ENCODE measurements around the gene ALPL.

Gene ALPL

DNA sequence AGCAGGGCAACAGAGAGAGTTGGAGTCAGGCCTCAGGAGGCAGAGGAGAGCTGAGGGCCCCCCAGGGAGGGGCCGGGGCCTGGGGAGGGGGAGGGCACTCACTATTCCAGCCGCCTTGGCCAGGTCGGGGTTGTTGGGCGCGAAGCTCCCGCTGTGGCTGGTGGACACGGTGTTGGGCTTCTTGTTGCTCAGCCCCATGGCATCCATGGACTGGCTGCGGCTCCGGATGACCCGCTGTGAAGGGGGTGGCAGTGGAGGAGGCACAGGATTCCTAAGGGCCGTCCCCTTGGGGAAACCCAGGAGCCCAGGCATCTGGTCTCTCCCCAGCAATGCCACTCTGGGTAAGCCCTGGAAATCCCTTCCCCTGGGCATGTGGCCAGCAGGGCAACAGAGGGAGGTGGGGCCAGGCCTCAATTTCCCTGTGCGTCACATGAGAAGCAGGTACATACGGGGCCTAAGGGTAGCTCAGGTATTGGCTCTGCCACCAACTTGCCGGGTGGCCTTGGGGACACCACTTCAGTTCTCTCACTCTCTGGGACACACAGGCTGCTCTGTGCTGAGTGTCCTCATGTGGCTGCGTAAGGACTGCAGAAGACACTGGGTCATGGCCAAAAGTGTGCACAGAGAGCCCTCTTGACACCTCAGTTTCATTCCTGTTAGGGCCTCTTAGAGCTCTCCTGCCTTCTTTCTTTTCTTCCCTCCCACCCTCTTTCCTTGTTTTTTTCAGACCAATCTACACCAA, 96.9 kb downstream of the ALPL start:
- no peaks in the 10 kb centered on the region for H3K36me3 ChIP-seq (ENCODE audit: control insufficient read depth, insufficient read depth, low read length)
- no peaks in the 10 kb centered on the region for H3K4me1 ChIP-seq (ENCODE audit: control insufficient read depth, insufficient read depth, low read length)
- H3K9ac ChIP-seq (ENCODE audit: low read length) = no peak overlapping the region
- H3K4me3 ChIP-seq (ENCODE audit: low read length) = no peak overlapping the region
- no peaks in the 10 kb centered on the region for H3K27me3 ChIP-seq (ENCODE audit: control insufficient read depth, insufficient read depth, low read length)
- H3K27ac ChIP-seq (ENCODE audit: low read depth, low read length) = no peak overlapping the region

DNA sequence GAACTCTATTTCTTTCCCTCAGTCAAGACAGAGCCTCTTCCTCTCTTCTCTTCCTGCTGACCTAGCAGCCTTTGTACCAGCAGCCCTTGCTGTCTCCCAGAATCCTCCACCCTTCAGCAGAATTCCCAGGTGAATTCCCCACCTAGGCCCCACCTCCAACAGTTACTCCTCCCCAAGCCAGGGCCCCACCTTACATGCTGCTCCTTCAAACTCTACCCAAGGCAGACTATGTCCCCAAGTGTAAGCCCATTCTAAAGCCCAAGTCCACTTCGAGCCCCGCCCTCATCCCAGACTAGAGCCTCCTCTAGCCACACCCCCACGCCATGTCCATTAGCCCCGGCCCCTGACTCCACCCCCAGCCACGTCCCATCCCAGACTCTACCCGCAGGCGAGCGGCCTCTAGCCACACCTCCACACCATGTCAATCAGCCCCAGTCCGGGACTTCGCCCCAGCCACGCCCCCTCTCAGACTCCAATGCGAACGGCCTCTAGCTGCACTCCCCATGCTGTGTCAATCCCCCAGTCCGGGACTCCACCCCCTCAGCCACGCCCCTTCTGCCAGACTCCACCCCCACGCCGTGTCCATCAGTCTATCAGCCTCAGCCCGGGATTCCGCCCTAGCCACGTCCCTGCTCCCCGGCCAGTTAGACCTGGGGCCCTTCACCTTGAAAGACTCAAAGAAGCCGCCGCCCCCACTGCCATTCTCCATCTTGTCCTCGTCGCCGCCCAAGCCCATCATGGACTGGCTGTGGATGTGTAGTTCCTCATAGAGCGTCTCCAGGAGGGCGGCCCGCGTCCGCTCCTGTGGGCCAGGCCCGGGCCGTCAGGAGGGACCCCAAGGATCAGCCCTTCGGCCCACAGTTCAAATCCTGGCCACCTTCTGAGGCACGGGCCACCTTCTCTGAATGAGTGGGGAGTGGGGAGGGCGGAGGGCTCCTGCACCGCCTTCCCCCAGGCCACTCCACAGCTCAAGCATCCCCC, 98.6 kb downstream of the ALPL start:
- Histone ChIP-seq H3K9ac (ENCODE audit: low read length) (no peak overlapping the region), H3K36me3 (ENCODE audit: control insufficient read depth, insufficient read depth, low read length) (no peaks in the 10 kb centered on the region), H3K27ac (ENCODE audit: low read depth, low read length) (no peak overlapping the region), H3K27me3 (ENCODE audit: control insufficient read depth, insufficient read depth, low read length) (no peaks in the 10 kb centered on the region), H3K4me3 (ENCODE audit: low read length) (no peak overlapping the region), H3K4me1 (ENCODE audit: control insufficient read depth, insufficient read depth, low read length) (no peaks in the 10 kb centered on the region)

DNA sequence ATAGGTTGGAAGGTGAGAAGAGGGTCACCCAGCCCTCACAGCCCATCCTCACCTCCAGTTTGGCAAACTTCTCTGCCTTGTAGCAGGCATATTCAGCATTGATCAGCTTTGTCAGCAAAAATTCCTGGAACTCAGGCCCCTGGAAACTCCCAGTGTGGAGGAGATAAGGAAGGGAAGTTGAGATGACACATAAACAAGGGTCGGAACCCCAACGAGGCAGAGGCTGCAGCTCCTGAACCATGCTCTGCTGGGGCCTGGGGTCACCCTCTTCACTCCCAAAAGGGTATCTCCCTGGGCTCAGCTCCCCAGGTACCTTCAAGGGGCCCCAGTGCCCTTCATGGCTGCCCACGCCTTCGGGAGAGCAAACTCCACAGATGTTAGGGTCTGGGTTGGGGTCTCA, 99.6 kb downstream of the ALPL start:
- H3K27ac ChIP-seq (ENCODE audit: low read depth, low read length) = no peak overlapping the region
- H3K36me3 ChIP-seq (ENCODE audit: control insufficient read depth, insufficient read depth, low read length) = no peaks in the 10 kb centered on the region
- no peak overlapping the region for H3K9ac ChIP-seq (ENCODE audit: low read length)
- no peaks in the 10 kb centered on the region for H3K27me3 ChIP-seq (ENCODE audit: control insufficient read depth, insufficient read depth, low read length)
- no peaks in the 10 kb centered on the region for H3K4me1 ChIP-seq (ENCODE audit: control insufficient read depth, insufficient read depth, low read length)
- H3K4me3 ChIP-seq (ENCODE audit: low read length) = no peak overlapping the region

DNA sequence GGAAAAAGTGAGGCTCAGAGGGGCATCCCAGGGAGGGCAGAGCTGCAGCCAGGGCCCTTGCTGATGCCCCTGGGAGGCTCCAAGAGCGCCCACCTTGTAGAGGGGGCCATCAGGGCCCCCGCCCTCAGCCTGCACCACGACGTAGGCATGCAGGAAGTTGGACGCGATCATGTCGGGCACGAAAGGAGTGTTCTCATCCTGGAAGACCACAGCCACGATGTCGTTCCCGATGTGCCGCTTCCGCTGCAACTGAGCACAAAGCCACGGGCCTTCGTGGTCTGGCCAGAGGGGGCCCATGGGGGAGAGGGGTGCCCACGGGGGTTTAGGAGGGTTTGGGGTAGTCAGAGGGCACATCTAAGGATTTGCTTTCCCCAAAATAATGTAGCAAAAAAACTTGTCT, 100.8 kb downstream of the ALPL start:
- H3K9ac ChIP-seq (ENCODE audit: low read length) = no peak overlapping the region
- no peaks in the 10 kb centered on the region for H3K4me1 ChIP-seq (ENCODE audit: control insufficient read depth, insufficient read depth, low read length)
- no peak overlapping the region for H3K4me3 ChIP-seq (ENCODE audit: low read length)
- H3K27ac ChIP-seq (ENCODE audit: low read depth, low read length) = no peak overlapping the region
- H3K27me3 ChIP-seq (ENCODE audit: control insufficient read depth, insufficient read depth, low read length) = no peaks in the 10 kb centered on the region
- H3K36me3 ChIP-seq (ENCODE audit: control insufficient read depth, insufficient read depth, low read length) = no peaks in the 10 kb centered on the region

DNA sequence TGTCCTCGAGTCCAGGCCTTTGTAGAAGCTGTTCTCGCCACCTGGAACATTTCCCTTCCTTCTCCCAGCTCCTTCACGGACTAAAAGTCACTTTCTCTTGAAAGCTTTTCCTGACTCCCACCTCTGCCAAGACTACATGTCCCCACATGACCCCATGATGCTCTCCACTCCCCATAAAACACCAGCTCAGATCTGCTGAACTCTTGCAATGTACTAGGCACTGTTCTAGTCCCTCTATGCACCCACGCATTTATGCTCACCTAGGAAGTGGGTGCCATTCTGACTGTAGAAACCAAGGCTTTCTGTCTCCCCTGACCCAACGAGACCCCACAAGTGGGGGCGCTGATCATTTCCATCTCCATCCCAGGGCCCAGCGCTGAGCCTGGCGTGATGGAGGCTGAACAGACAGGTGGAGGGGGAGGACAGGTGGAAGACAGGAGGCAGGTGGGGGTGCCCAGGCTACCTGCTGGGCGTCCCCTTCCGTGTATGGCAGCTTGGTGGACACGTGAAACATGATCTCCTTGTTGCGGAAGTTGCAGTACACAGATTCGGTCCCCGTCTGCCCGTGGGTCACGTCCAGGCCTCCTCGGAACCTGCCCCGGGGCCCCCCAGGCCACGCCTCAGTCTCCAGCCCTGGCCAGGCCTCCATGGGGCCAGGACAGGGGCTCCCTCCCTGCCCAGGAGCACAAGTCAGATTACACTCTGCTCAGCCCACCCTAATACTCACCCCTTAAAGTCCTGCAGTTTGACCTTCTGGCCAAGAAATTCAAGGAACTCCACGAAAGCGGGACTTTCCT, 102.0 kb downstream of the ALPL start:
- Histone ChIP-seq H3K4me3 (ENCODE audit: low read length) (no peak overlapping the region), H3K9ac (ENCODE audit: low read length) (no peak overlapping the region), H3K36me3 (ENCODE audit: control insufficient read depth, insufficient read depth, low read length) (no peaks in the 10 kb centered on the region), H3K27me3 (ENCODE audit: control insufficient read depth, insufficient read depth, low read length) (no peaks in the 10 kb centered on the region), H3K4me1 (ENCODE audit: control insufficient read depth, insufficient read depth, low read length) (no peaks in the 10 kb centered on the region), H3K27ac (ENCODE audit: low read depth, low read length) (no peak overlapping the region)

DNA sequence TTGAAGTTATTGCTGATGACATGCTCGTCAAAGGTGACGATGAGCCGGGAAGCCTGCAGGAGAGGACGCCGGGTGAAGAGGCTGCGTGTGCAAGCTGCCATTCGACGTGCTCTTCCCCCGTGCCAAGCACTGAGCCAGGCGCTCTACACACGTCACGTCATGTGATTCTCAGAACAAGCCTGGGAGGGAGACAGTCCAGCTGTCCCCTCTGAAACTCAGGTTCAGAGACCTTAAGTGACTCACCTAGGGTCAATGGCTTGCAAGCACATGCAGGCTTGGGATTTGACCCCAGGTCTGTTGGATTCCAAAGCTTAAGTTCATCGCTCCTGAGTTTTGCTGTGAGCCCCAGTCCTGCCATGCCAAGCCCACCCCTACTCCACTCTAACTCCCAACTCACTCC, 102.8 kb downstream of the ALPL start:
- Histone ChIP-seq H3K27ac (ENCODE audit: low read depth, low read length) (no peak overlapping the region), H3K36me3 (ENCODE audit: control insufficient read depth, insufficient read depth, low read length) (no peaks in the 10 kb centered on the region), H3K4me1 (ENCODE audit: control insufficient read depth, insufficient read depth, low read length) (no peaks in the 10 kb centered on the region), H3K9ac (ENCODE audit: low read length) (no peak overlapping the region), H3K4me3 (ENCODE audit: low read length) (no peak overlapping the region), H3K27me3 (ENCODE audit: control insufficient read depth, insufficient read depth, low read length) (no peaks in the 10 kb centered on the region)

DNA sequence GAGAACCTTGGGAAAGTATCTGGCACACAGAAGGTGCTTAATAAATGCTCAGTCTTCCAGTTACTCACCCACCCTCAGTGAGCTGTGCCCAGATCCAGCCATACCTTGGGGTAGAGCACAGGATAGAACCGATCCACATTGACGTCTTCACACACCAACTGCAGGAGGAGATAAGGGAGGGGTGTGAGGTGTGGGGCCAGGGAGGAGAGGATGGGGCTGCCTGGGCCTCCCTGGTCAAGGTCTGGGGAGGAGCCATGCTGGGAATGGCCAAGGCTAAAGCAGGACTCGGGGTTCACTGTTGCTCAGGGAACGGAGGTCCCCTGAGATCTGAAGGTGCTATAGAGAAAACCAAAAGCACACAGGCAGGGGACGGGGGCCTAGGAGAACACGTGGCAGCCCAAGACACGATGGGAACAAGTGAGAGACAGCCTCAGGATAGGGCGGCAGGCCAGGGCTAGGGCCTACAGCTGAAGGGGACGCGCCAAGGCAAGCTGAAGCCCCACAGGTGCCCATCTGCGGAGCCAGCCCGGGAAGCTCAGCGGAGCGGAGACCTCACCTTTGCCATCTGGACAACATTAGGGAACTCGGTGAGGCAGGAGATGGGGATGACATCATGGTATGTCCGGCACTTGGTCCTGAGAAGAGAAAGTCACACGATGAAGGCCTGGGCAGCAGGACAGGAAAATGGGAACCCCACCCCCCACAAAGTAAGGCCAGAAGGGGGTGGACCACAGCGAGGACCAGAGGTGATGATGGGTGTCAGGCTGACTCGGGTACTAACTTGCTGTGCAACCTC, 104.0 kb downstream of the ALPL start:
- H3K4me3 ChIP-seq (ENCODE audit: low read length) = no peak overlapping the region
- H3K36me3 ChIP-seq (ENCODE audit: control insufficient read depth, insufficient read depth, low read length) = no peaks in the 10 kb centered on the region
- no peaks in the 10 kb centered on the region for H3K27me3 ChIP-seq (ENCODE audit: control insufficient read depth, insufficient read depth, low read length)
- no peak overlapping the region for H3K9ac ChIP-seq (ENCODE audit: low read length)
- no peak overlapping the region for H3K27ac ChIP-seq (ENCODE audit: low read depth, low read length)
- no peaks in the 10 kb centered on the region for H3K4me1 ChIP-seq (ENCODE audit: control insufficient read depth, insufficient read depth, low read length)

DNA sequence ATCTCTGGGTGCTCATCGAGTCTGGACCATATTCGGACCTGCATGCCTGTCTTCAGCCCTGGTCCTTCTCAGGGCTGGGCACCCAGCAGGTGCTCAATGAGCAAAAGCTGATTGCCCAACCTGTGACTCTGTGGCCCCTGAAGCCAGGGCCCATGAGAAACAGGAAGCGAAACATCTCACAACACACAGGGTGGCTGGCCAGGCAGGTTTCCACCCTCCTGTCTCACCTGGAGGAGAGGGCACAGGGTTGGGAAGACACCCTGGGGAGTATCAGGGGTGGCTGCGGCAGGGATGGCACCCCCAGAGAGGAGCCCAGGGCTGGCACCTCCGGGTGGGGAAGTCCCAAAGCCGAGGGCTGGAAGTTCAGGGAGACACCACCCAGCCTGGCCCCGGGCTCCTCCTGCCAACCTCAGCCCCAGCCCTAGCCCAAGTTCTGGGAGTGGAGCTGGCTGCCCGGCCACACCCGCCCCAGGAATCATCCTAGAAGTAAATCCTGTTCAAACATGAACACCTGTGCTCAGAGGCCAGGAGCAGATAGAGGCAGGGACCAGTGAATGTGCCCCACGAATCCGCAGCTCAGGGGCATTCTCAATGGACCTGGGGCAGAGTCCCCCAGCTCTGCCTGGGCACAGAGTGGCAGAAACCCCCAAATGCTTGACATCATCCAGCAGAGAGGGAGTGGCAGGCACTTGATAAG, 105.3 kb downstream of the ALPL start:
- no peaks in the 10 kb centered on the region for H3K36me3 ChIP-seq (ENCODE audit: control insufficient read depth, insufficient read depth, low read length)
- H3K9ac ChIP-seq (ENCODE audit: low read length) = no peak overlapping the region
- no peak overlapping the region for H3K27ac ChIP-seq (ENCODE audit: low read depth, low read length)
- H3K4me3 ChIP-seq (ENCODE audit: low read length) = no peak overlapping the region
- H3K27me3 ChIP-seq (ENCODE audit: control insufficient read depth, insufficient read depth, low read length) = no peaks in the 10 kb centered on the region
- H3K4me1 ChIP-seq (ENCODE audit: control insufficient read depth, insufficient read depth, low read length) = no peaks in the 10 kb centered on the region

DNA sequence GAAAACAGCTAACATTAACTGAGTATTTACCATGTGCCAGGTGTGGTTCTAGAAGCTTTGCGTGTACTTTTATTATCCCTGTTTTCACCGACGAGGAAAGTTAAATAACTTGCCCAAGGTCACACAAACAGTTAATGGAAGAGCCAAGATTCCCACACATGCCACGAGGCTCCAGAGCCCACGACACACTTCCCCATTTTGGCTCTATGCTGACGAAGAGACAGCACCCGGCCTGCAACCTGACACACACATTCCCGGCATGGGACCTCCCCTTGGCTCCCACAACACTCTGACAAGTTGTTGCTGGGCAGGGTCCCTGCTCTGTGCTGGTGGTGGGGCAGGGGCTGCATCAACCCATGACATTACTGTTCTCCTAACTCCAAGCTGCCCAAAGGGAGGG, 107.1 kb downstream of the ALPL start:
- Histone ChIP-seq H3K9ac (ENCODE audit: low read length) (no peak overlapping the region), H3K36me3 (ENCODE audit: control insufficient read depth, insufficient read depth, low read length) (no peaks in the 10 kb centered on the region), H3K27me3 (ENCODE audit: control insufficient read depth, insufficient read depth, low read length) (no peaks in the 10 kb centered on the region), H3K4me1 (ENCODE audit: control insufficient read depth, insufficient read depth, low read length) (no peaks in the 10 kb centered on the region), H3K4me3 (ENCODE audit: low read length) (no peak overlapping the region), H3K27ac (ENCODE audit: low read depth, low read length) (no peak overlapping the region)

DNA sequence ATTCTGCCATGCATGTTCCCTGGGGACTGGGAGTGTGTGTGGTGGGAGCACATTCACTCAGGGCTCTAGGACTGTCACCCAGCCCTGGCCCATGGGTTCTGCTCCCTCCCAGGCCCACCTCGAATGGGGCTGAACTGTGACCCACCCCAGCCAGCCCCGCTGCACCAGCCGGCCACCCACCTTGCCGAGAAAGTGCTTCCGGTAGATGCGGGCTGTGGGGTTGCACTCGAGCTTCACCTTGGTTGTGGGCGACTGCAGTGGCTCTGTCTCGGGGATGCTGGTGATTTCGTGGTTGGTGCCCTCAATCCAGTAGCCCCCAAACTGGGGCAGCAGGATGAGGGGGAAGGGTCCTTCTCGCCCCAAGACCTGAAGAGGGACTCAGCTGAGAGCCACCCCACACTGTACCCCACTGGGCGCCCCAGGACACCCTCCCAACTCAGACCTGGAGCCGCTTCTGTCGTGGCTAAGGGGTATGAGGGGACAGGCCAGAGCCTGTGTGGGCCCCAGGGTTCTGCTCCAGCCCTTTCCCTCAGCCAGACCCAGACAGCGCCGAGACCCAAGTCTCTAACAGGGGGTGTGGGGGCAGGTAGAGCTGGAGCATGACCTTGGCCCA, 108.0 kb downstream of the ALPL start:
- H3K27ac ChIP-seq (ENCODE audit: low read depth, low read length) = no peak overlapping the region
- H3K4me3 ChIP-seq (ENCODE audit: low read length) = no peak overlapping the region
- H3K4me1 ChIP-seq (ENCODE audit: control insufficient read depth, insufficient read depth, low read length) = no peaks in the 10 kb centered on the region
- no peaks in the 10 kb centered on the region for H3K36me3 ChIP-seq (ENCODE audit: control insufficient read depth, insufficient read depth, low read length)
- no peaks in the 10 kb centered on the region for H3K27me3 ChIP-seq (ENCODE audit: control insufficient read depth, insufficient read depth, low read length)
- H3K9ac ChIP-seq (ENCODE audit: low read length) = no peak overlapping the region

DNA sequence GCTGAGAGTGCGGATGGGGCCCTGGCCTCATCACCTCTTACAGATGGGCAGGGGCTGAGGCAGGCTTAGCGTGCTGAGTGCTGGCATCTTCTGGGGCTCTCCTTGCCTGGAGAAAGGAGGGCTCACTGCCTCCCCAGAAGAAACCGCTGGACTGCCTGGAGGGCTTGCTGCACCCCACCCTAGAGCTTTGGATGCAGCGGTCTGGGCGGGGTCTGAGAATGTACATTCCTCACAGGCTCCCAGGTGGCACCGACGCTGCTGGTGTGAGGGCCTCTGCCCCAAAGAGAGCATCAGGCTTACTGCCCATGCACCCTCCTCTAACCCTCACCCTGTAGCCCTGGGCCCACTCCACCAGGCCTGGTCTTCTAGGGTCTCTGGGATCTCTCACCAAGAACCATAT, 108.8 kb downstream of the ALPL start:
- Histone ChIP-seq H3K36me3 (ENCODE audit: control insufficient read depth, insufficient read depth, low read length) (no peaks in the 10 kb centered on the region), H3K4me3 (ENCODE audit: low read length) (no peak overlapping the region), H3K9ac (ENCODE audit: low read length) (no peak overlapping the region)

More for the DNA sequence above, 108.8 kb downstream of the ALPL start:
- no peak overlapping the region for H3K27ac ChIP-seq (ENCODE audit: low read depth, low read length)
- peaks cover 3% of the 10 kb centered on the region for H3K27me3 ChIP-seq (ENCODE audit: control insufficient read depth, insufficient read depth, low read length)
- H3K4me1 ChIP-seq (ENCODE audit: control insufficient read depth, insufficient read depth, low read length) = no peaks in the 10 kb centered on the region
